Fibroblast of lung (primary cell): ENCODE measurements around the gene FOXB2. TPM values are rescaled to one million over a fixed set of nuclear protein-coding genes. Genes with fewer than 3 reads are reported as not detected.
A peak's percentile ranks its signal among the peaks of the same experiment; 100 is the strongest.

Experiments
- DNase-seq, 2 donors: peaks; one replicate each; pipeline versions ENCODE4 v3.0.0 to v3.0.0-alpha.2; 2010; ENCODE audit warnings: low read depth in 2 of 2
- H2AFZ ChIP-seq: 2 replicates; pipeline ENCODE4 v1.5.1; 2012; ENCODE audit warnings: low read length, control low read depth, inconsistent platforms
- H3K27ac ChIP-seq: 2 replicates; pipeline ENCODE4 v1.5.1; 2011; ENCODE audit warnings: low read length, control low read depth; ENCODE audit not compliant: insufficient read depth
- H3K27me3 ChIP-seq: 2 replicates; pipeline ENCODE4 v1.5.1; 2011; ENCODE audit warnings: mild to moderate bottlenecking, low read length; ENCODE audit not compliant: control insufficient read depth, insufficient read depth
- H3K36me3 ChIP-seq: 2 replicates; pipeline ENCODE4 v1.5.1; 2011; ENCODE audit warnings: low read length; ENCODE audit not compliant: control insufficient read depth, insufficient read depth
- H3K4me1 ChIP-seq: 2 replicates; pipeline ENCODE4 v1.5.1; 2011; ENCODE audit warnings: low read length; ENCODE audit not compliant: control insufficient read depth, insufficient read depth; ENCODE audit errors: extremely low read depth
- H3K4me2 ChIP-seq: 2 replicates; pipeline ENCODE4 v1.5.1; 2011; ENCODE audit warnings: low read length, control low read depth; ENCODE audit not compliant: insufficient read depth; ENCODE audit errors: extremely low read depth
- H3K4me3 ChIP-seq, 4 experiments: fragments of 200-600 bp in 1 of 4; sonication (generic) in 1 of 4; replicated peaks in 1 of 4; 2 replicates each; pipeline ENCODE4 v1.5.1; 2011 to 2016; ENCODE audit warnings: low read length in 4 of 4, low read depth in 3 of 4, mild to moderate bottlenecking in 3 of 4, control low read depth in 2 of 4, inconsistent platforms in 1 of 4, mixed read lengths in 1 of 4; ENCODE audit not compliant: insufficient read depth in 1 of 4; ENCODE audit errors: control extremely low read depth in 1 of 4
- H3K79me2 ChIP-seq: 2 replicates; pipeline ENCODE4 v1.5.1; 2012; ENCODE audit warnings: mild to moderate bottlenecking, low read length, inconsistent platforms; ENCODE audit not compliant: control insufficient read depth, insufficient read depth
- H3K9ac ChIP-seq: 2 replicates; pipeline ENCODE4 v1.5.1; 2011; ENCODE audit warnings: mild to moderate bottlenecking, low read length, control low read depth; ENCODE audit not compliant: insufficient read depth
- H3K9me3 ChIP-seq: 2 replicates; pipeline ENCODE4 v1.5.1; 2012; ENCODE audit warnings: low read depth, low read length; ENCODE audit not compliant: control insufficient read depth, insufficient read depth
- H4K20me1 ChIP-seq: 2 replicates; pipeline ENCODE4 v1.5.1; 2011; ENCODE audit warnings: low read length; ENCODE audit not compliant: control insufficient read depth, insufficient read depth; ENCODE audit errors: extremely low read depth
- CTCF ChIP-seq, 2 donors: IDR thresholded peaks in 1 of 2; conservative IDR thresholded peaks in 1 of 2; 1 replicate in 1 of 2; 2 replicates in 1 of 2; pipeline ENCODE4 v1.5.1; 2011 to 2012; ENCODE audit warnings: low read length in 2 of 2, control low read depth in 1 of 2, inconsistent platforms in 1 of 2, low read depth in 1 of 2, mild to moderate bottlenecking in 1 of 2
- EZH2 ChIP-seq: IDR thresholded peaks from 2 replicates; pipeline ENCODE4 v1.5.1; 2012; ENCODE audit warnings: low read length, control low read depth, mild to moderate bottlenecking; ENCODE audit errors: missing control alignments
- polyA plus RNA-seq, 2 donors: library from polyadenylated mRNA; depleted of rRNA in 1 of 2; stranded (reverse) in 1 of 2; unstranded in 1 of 2; fragments of >200 nt; gene quantifications; 2 replicates each; pipeline ENCODE4 v1.2.1, GENCODE V29; 2011 to 2012; ENCODE audit warnings: missing spikeins in 1 of 2
- total RNA-seq: library from RNA; depleted of rRNA; stranded (reverse); fragments of >200 nt; gene quantifications from 2 replicates; pipeline ENCODE4 v1.2.1, GENCODE V29; 2014

The FOXB2 gene
- total and polyA plus RNA-seq, 2 donors (not counting 1 experiment from before 2014, with no cell fraction given): not detected

DNA sequence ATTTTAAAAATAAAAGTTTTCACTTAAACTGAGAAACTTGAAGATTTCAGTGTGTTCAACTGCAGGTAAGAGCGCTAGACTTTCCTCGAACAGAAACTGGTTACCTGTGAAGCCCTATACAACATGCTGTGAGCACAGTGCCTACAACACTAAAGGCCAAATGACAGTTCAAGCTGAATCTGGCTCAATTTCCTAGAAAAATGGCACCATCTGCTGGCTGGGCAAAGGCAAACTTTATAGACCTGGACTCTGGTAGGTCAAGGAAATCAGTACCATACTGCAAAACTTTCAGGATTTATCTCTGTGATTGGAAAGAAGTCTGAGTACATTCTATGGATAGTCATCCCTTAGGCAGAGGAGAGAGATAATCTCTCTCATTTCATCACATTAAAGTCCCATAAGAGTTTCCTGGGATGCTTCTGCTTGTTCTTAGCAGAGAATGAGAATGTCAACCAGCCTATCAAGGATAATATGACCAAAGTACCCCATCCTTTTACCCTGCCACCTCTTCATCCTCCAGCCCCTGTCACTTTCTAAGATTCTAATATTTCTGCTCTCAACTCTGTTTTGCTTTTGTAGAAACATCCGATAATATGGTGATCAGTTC is 31.8 kb upstream of the FOXB2 start:
- H3K9ac ChIP-seq: no peak overlapping the region
- H3K9me3 ChIP-seq: no peaks in the 10 kb centered on the region
- TF ChIP-seq CTCF (conservative IDR thresholded peaks at IDR 0.05 in 1 of 2, IDR thresholded peaks at IDR 0.05 in 1 of 2; ENCODE audit: low read depth in 1 of 2, low read length in 2 of 2) (peak; percentile 58 to 66), EZH2 (no peak)
- H2AFZ ChIP-seq: no peak overlapping the region
- H3K4me2 ChIP-seq: no peak overlapping the region
- no peaks in the 10 kb centered on the region for H3K4me1 ChIP-seq
- no peaks in the 10 kb centered on the region for H4K20me1 ChIP-seq
- no peaks in the 10 kb centered on the region for H3K79me2 ChIP-seq
- peaks cover 4% of the 10 kb centered on the region for H3K27me3 ChIP-seq
- peak; percentile 32 to 49 for DNase-seq
- H3K36me3 ChIP-seq: no peaks in the 10 kb centered on the region
- no peak overlapping the region for H3K27ac ChIP-seq
- H3K4me3 ChIP-seq: no peak overlapping the region

GRCh38 chr9:76988941-76989340 is 30.5 kb upstream of the FOXB2 start:
- no peak for DNase-seq
- H2AFZ ChIP-seq: no peak overlapping the region
- H3K4me3 ChIP-seq: no peak overlapping the region
- no peak overlapping the region for H3K9ac ChIP-seq
- no peak overlapping the region for H3K27ac ChIP-seq
- TF ChIP-seq EZH2 (no peak), CTCF (conservative IDR thresholded peaks at IDR 0.05 in 1 of 2, IDR thresholded peaks at IDR 0.05 in 1 of 2; ENCODE audit: low read depth in 1 of 2, low read length in 2 of 2) (no peak)
- H3K36me3 ChIP-seq: no peaks in the 10 kb centered on the region
- no peaks in the 10 kb centered on the region for H4K20me1 ChIP-seq
- H3K4me2 ChIP-seq: no peak overlapping the region
- H3K79me2 ChIP-seq: no peaks in the 10 kb centered on the region
- H3K27me3 ChIP-seq: peaks cover 4% of the 10 kb centered on the region
- no peaks in the 10 kb centered on the region for H3K9me3 ChIP-seq
- no peaks in the 10 kb centered on the region for H3K4me1 ChIP-seq

DNA sequence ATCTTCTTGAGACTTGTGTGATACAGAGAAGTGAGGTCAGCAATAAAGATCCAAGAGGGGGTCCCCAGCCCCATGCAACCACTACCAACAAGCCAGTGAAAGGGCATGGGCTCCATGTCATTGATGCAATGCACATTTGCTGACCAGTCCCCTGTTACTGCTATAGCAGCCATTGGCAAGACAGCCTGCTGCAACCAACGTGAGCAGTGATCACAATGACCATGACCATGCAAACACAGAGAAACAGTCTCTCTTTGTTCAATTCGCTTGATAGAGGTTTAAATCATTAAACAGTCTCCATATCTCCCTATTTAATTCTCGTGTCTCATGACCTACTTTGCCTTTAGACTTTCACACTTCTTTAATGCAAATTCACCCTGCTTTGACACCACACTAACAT is 30.0 kb upstream of the FOXB2 start:
- no peak for TF ChIP-seq CTCF (conservative IDR thresholded peaks at IDR 0.05 in 1 of 2, IDR thresholded peaks at IDR 0.05 in 1 of 2; ENCODE audit: low read depth in 1 of 2, low read length in 2 of 2)
- no peak for TF ChIP-seq EZH2
- Histone ChIP-seq H3K9me3 (no peaks in the 10 kb centered on the region), H3K27me3 (no peaks in the 10 kb centered on the region), H3K79me2 (no peaks in the 10 kb centered on the region), H3K9ac (no peak overlapping the region), H3K36me3 (no peaks in the 10 kb centered on the region), H4K20me1 (no peaks in the 10 kb centered on the region), H2AFZ (no peak overlapping the region), H3K4me2 (no peak overlapping the region), H3K4me1 (no peaks in the 10 kb centered on the region), H3K27ac (no peak overlapping the region), H3K4me3 (no peak overlapping the region)
- no peak for DNase-seq
